GM12865 (cell line): ENCODE measurements around the gene GAK.
"Not testable (repeated sequence)": the region's sequence is repeated elsewhere in the genome, so short reads cannot be mapped to it uniquely, and the experiment has no call there.

ENCODE experiments used
- DNase-seq: peaks from one replicate; pipeline ENCODE4 v3.0.0; 2010; ENCODE audit warnings: low read depth
- H3K4me3 ChIP-seq: 2 replicates; pipeline ENCODE4 v1.5.1; 2011; ENCODE audit warnings: mild to moderate bottlenecking, low read depth, low read length, control low read depth
- TF ChIP-seq, protein P1 (sequence below): IDR thresholded peaks from 2 replicates; pipeline ENCODE4 v1.5.1; 2011; ENCODE audit warnings: low read length, control low read depth, low read depth, inconsistent platforms; ENCODE audit not compliant: insufficient read depth; ENCODE audit errors: missing control alignments

The GAK gene

DNA sequence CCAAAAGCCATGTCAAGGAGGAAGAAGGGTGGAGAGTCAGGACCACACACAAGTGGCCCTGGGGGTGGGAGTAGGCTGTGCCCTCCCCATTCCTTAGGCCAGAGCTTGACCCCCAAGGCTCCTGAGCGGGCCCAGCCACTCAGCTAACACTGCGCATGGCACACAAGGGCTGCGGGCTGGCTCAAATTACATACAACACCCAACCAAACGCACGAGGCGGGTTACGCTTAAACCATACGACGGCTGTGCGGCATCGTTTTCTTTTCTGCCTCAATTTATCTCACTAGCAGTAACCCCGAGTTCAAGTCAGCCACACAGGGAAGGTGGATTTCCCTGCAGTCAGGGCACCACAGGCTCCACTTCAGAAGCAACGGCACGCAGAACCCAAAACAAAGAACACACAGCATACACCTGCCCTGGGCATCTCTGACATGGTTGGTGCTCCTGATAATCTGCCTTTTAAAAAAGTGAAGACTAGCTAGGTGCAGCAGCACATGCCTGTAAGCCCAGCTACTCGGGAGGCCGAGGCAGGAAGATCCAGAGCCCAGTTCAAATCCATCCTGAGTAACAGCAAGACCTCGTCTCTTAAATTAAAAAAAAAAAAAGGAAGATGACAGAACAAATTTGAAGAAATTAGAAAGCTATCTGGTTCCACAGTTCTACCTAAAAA is 2.9 kb downstream of the GAK start:
- TF ChIP-seq, protein P1, sequence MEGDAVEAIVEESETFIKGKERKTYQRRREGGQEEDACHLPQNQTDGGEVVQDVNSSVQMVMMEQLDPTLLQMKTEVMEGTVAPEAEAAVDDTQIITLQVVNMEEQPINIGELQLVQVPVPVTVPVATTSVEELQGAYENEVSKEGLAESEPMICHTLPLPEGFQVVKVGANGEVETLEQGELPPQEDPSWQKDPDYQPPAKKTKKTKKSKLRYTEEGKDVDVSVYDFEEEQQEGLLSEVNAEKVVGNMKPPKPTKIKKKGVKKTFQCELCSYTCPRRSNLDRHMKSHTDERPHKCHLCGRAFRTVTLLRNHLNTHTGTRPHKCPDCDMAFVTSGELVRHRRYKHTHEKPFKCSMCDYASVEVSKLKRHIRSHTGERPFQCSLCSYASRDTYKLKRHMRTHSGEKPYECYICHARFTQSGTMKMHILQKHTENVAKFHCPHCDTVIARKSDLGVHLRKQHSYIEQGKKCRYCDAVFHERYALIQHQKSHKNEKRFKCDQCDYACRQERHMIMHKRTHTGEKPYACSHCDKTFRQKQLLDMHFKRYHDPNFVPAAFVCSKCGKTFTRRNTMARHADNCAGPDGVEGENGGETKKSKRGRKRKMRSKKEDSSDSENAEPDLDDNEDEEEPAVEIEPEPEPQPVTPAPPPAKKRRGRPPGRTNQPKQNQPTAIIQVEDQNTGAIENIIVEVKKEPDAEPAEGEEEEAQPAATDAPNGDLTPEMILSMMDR, result no peak
- no peak overlapping the region for H3K4me3 ChIP-seq
- DNase-seq, result no peak

DNA sequence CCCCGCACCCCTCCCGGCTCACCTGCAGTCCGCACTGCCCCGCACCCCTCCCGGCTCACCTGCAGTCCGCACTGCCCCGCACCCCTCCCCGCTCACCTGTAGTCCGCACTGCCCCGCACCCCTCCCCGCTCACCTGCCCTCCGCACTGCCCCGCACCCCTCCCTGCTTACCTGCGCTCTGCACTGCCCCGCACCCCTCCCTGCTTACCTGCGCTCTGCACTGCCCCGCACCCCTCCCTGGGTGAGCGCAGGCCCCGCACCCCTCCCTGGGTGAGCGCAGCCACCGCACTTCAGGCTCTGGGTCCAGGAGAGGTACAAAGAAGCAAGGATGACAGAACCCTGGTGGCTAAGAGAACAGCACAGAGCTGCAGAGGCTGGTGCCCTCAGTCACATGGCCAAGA is 4.5 kb downstream of the GAK start:
- not testable (repeated sequence) for H3K4me3 ChIP-seq, DNase-seq

DNA sequence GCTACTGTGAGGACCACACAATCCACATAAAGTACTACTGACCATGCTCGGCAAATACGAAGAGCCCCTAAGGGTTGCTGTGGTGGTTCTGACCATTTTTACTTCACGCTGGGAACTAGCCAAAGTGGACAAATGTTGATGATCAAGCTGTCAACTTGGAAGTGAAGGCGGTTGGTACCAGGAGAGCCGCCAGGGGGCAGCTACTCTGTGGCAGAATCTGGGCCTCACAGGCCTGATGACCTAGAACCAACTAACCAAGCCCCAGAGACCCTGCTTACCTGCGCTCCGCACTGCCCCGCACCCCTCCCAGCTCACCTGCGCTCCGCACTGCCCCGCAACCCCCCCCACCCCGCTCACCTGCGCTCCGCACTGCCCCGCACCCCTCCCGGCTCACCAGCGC is 5.6 kb downstream of the GAK start:
- DNase-seq, result peak; percentile 33
- no peak overlapping the region for H3K4me3 ChIP-seq
- TF ChIP-seq, protein P1, result peak; percentile 31

DNA sequence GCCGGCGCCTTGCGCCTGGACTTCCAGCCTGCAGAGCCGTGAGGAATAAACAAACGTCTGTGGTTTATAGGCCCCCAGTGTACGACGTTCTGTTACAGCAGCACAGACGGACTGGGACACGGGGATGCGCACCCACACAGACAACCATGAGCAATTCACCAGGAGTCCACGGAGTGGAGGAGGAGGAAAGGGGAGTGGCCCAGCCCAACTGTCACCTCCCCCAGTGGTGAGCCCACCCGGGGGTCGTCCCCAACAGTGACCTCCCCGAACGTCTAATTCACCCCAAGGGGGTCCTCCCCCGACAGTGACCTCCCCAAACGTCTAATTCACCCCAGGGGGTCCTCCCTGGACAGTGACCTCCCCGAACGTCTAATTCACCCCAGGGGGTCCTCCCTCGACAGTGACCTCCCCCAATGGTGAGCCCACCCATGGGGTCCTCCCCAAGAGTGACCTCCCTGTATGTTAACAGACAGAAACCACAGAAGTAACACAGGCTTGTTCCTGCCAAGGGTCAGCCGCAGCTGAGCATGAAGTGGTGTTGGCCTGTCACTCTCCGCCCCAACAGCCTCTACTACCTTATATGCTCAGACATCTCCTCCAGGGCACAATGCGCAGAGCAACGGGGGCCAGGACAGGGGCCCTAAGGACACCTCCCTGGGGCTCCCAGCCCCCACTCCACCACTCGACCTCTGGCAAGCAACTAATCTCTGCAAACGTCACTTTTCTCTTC is 6.2 kb downstream of the GAK start:
- no peak for DNase-seq
- TF ChIP-seq, protein P1, result no peak

DNA sequence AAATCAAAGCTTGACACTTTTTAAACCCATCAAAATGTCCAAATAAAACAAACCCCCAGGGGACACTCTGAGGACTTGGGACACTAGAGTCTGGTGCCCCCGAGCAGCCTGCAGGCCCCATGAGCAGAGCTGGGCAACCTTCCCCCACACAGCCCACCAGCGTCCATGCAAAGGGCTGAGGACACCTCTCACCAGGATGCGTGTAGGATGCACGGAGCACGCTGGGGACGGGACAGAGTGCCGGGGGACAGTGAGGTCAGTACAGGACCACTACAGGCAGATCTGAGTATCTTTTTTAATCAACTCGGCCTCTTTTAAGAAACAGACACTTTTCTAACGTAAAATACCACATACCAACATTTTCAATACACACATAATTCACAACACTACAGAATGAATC is 6.9 kb downstream of the GAK start:
- H3K4me3 ChIP-seq, result no peak overlapping the region
- DNase-seq, result no peak
- TF ChIP-seq, protein P1, result no peak

More for the DNA sequence above, 6.2 kb downstream of the GAK start:
- H3K4me3 ChIP-seq, result no peak overlapping the region

DNA sequence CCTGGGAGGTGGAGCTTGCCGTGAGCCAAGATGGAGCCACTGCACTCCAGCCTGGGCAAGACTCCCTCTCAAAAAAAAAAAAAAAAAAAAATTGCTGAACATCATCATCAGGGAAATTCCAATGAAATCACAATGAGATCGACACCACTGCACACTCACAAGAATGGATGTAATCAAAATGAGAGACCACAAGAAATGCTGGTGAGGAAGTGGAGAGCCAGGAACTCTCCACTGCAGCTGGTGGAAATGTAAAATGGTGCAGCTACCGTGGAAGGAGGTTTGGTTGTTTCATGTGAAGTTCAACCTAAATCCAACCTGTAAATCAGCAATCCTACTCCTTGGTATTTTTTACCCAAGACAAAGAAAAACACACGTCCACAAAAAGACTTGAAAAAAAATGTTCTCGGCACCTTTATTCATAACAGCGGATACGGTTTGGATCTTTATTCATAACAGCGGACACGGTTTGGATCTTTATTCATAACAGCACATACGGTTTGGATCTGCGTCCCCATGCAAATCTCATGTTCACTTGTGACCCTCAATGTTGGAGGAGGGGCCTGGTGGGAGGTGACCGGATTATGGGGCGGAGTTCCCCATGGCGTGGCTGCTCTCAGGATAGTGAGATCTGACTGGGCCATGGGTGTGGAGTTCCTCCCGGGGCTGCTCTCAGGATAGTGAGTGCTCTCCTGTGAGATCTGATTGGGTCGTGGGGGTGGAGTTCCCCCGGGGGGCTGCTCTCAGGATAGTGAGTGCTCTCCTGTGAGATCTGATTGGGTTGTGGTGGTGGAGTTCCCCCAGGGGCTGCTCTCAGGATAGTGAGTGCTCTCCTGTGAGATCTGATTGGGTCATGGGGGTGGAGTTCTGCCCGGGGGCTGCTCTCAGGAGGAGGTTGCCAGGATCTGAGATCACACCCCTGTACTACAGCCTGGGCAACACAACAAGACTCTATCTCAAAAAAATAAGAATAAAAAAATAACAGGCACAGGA is 7.7 kb downstream of the GAK start:
- no peak overlapping the region for H3K4me3 ChIP-seq
- DNase-seq, result peak; percentile 85
- TF ChIP-seq, protein P1, result no peak
